Measurements from ENCODE around the gene LGMN.

LGMN gene

GRCh38 chr14:92726135-92726932 is 22.1 kb downstream of the LGMN start:
- DNase-seq (ENCODE audit: low read depth) = no peak

- DNase-seq (ENCODE audit: low read depth) = no peak
These were observed 23.7 kb downstream of the LGMN start for GRCh38 chr14:92724516-92725340.

GRCh38 chr14:92719890-92720323 is 28.5 kb downstream of the LGMN start:
- no peak for DNase-seq (ENCODE audit: low read depth)

- no peak for DNase-seq (ENCODE audit: low read depth)
These were observed 29.0 kb downstream of the LGMN start for GRCh38 chr14:92719421-92719820.

- DNase-seq (ENCODE audit: low read depth) = no peak
These were observed 29.8 kb downstream of the LGMN start for GRCh38 chr14:92718664-92719063.

- no peak for DNase-seq (ENCODE audit: low read depth)
These were observed 30.8 kb downstream of the LGMN start for GRCh38 chr14:92717571-92718042.

DNA sequence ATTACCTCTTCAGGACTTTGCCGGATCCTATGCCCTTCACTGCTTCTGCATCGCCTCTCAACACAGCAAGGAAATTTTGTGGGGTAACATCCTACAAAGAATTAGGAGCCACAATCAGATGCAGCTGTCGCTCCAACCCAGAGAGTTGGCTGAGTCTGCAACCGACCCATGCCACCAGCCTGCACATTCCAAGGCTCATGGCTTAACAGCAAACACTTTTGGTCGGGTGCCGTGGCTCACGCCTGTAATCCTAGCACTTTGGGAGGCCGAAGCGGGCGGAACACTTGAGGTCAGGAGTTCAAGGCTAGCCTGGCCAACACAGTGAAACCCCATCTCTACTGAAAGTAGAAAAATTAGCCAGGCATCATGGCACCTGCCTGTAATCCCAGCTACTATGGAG is 32.3 kb downstream of the LGMN start:
- DNase-seq (ENCODE audit: low read depth) = no peak

GRCh38 chr14:92714739-92715307 is 33.6 kb downstream of the LGMN start:
- peak; percentile 53 for DNase-seq (ENCODE audit: low read depth)

DNA sequence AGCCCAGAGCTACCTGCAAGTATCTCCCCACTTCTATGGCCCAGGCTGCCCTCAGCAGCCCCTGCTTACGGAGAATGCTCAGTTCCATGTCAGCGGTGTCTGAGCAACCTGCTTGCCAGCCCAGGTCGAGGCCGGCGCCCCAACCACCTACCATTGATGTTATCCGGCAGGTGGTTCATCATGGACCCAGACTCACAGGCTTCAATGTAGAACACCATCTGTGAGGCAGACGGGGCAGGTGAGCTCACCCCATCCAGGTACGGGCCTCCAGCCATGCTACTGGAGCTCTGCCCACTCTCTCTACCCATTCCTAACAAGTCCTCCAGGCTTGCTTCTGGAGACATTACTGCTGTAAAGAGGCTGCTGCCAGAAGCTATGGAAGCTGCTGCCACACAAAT is 35.8 kb downstream of the LGMN start:
- DNase-seq (ENCODE audit: low read depth) = no peak

DNA sequence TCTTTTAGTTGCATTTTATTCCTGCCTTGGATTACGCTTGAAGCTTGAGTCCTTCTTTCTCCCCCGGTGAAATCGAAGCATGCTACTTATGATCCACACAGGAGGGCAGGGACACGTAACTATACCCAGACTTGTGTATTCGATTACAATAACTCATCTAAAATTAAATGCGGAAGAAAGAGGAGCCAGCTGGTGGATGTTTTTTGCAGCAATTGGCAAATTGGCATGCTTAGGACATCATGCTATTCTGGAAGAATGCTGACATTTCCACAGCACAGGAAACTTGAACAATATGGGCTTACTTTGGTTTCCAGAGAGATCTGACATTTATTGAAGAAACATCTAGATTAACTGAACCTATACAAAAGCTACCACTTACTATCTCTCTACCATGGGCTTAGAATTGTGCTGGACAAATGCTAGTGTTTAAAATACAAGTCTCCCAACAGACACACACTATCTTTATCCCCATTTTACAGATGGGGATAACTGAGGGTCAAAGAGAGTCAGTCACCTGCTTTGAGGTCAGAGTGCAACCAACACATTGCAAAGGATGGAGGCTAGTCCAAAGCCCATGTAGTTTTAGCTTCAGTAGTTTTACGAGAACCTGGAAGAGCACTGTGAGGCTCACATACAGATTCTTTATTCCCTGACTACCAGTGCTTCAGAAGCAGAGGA is 36.3 kb downstream of the LGMN start:
- no peak for DNase-seq (ENCODE audit: low read depth)

- no peak for DNase-seq (ENCODE audit: low read depth)
These were observed 38.5 kb downstream of the LGMN start for GRCh38 chr14:92710001-92710341.

- DNase-seq (ENCODE audit: low read depth) = no peak
These were observed 39.0 kb downstream of the LGMN start for GRCh38 chr14:92709340-92710000.

DNA sequence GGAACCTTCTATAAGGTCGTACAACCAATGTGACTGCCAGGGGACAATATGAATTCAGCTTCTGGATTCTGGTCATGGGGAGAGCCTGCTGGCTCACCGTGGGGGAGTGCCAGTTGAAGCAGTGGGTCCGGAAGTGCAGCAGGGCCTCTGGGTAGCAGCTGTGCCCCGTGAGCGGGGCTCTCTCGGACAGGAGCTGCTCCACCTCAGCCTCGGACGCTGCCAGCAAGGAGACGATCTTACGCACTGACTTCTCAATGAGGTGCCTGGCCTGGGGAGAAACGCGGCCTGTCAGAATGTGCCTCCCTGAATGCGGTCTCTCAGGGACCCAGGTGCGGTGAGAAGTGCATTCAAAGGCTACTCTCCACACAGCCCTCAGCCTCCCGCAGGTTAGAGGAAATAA is 42.0 kb downstream of the LGMN start:
- DNase-seq (ENCODE audit: low read depth) = no peak

DNA sequence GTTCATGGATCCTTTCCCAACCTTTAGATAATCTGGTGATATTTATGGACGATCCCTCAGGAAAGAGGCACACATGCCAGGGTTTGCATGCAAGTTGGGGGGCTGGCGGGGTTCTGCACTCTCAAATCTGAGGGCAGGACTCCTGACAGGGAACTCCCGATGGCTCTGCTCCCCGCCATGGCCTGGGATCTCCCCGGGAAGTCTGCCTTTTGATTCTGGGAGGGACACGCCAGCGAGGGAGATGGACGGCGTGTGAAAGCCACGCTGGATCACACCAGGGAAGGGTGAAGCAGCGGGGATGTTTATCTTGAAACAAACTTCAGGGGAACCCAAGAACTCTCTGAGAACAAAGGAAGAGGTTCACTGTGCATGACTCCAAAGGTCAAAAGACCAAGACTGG is 43.6 kb downstream of the LGMN start:
- DNase-seq (ENCODE audit: low read depth) = no peak

- no peak for DNase-seq (ENCODE audit: low read depth)
These were observed 44.2 kb downstream of the LGMN start for GRCh38 chr14:92704036-92704804.

DNA sequence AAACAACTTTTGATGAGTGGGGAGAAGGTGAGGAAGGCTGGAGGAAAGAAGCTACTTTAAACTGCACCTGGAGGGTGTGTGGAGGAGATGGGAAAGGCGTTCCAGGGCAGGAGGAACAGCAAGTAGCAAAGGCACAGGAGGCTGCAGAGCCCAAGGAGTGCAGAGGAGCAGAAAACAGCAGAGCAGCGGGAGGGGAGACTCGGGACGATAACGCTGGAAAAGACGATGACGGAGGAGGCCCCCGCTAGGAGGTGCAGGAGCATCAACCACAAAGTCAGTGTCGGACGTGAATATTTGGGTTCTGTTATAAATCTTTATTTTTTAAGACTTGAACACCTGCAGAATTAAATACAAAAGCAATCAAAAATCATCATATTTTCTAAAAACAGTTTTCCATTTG is 44.9 kb downstream of the LGMN start:
- DNase-seq (ENCODE audit: low read depth) = no peak

GRCh38 chr14:92702441-92702918 is 45.9 kb downstream of the LGMN start:
- no peak for DNase-seq (ENCODE audit: low read depth)

DNA sequence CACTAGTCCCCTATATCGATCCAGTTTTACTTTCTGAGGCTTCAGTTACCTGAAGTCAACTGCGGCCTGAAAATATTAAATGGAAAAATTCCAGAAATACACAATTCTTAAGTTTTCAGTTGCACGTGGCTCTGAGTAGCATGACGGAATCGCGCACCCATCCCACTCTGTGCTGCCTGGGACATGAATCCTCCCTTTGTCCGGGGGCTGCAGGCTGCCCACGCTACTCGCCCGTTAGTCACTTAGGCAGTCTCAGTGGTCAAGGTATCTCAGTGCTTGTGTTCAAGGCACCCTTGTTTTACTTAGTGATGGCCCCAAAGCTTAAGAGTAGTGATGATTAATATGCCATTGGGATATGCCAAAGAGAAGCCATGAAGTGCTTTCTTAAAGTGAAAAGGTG is 46.6 kb downstream of the LGMN start:
- no peak for DNase-seq (ENCODE audit: low read depth)

GRCh38 chr14:92698393-92698792 is 50.0 kb downstream of the LGMN start:
- DNase-seq (ENCODE audit: low read depth) = no peak

DNA sequence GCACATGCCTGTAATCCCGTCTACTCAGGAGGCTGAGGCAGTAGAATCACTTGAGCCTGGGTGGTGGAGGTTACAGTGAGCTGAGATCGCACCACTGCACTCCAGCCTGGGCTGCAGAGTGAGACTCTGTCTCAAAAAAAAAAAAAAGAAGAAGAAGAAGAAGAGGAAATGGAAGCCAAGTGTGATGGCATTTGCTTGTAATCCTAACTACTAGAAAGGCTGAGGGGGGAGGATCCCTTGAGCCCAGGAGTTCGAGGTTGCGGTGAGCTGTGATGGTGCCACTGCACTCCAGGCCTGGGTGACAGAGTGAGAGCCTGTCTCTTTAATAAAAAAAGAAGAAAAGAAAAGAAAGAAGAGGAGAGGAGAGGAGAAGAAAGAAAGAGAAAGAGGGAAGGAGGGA is 52.1 kb downstream of the LGMN start:
- DNase-seq (ENCODE audit: low read depth) = no peak

- DNase-seq (ENCODE audit: low read depth) = no peak
These were observed 52.9 kb downstream of the LGMN start for GRCh38 chr14:92695562-92695961.

All from activated T-helper 1 cell treated with Interleukin-2 at 50 U/mL for 16 hours (primary cell).